PC-3 (cell line): ENCODE data around the gene LAMB2. TPM values are rescaled to one million over a fixed set of nuclear protein-coding genes. Genes with fewer than 3 reads are reported as not detected.

Source experiments
- ATAC-seq: fragments of 200-7000 bp; cut with Tn5 transposase; 2 replicates; pipeline ENCODE4 v1.9.1; 2020; ENCODE audit warnings: mild to moderate bottlenecking, moderate library complexity
- BruUV-seq: library from RNA; stranded (reverse); fragments of 400-500 nt; replicated peaks from 2 replicates; lab custom pipeline; 2021; lab: Mats Ljungman, UMichigan
- CTCF ChIA-PET: fragments of 300-600 bp; sonication (Branson Sonifier 250); formaldehyde crosslinking; loops from one replicate; lab custom pipeline; 2022; ENCODE audit warnings: antibody characterized with exemption; lab: Charles Lee
- POLR2A ChIA-PET: fragments of 300-600 bp; sonication (Branson Sonifier 250); formaldehyde crosslinking; loops from one replicate; lab custom pipeline; 2022; ENCODE audit warnings: antibody characterized with exemption; ENCODE audit not compliant: unreplicated experiment; lab: Charles Lee
- DNase-seq: peaks from one replicate; pipeline ENCODE4 v3.0.0-alpha.2; 2015
- H2AFZ ChIP-seq: fragments of 300-600 bp; sonication (generic); 2 replicates; pipeline ENCODE4 v1.6.0; 2016; ENCODE audit warnings: antibody characterized with exemption, low read length
- H3F3A ChIP-seq: fragments of 300-600 bp; sonication (generic); one replicate; pipeline ENCODE4 v1.6.0; 2017; ENCODE audit warnings: antibody characterized with exemption, low read length, control low read depth, mild to moderate bottlenecking; ENCODE audit not compliant: unreplicated experiment
- H3K27ac ChIP-seq: fragments of 300-600 bp; sonication (generic); 2 replicates; pipeline ENCODE4 v1.5.1; 2016; ENCODE audit warnings: mild to moderate bottlenecking, low read length
- H3K27me3 ChIP-seq: fragments of 300-600 bp; sonication (generic); 2 replicates; pipeline ENCODE4 v1.6.1; 2016; ENCODE audit warnings: low read length, mixed read lengths
- H3K36me3 ChIP-seq: fragments of 300-600 bp; sonication (generic); 2 replicates; pipeline ENCODE4 v1.6.1; 2016; ENCODE audit warnings: low read depth, mixed run types, low read length, mixed read lengths
- H3K4me1 ChIP-seq: fragments of 300-600 bp; sonication (generic); 2 replicates; pipeline ENCODE4 v1.5.1; 2016; ENCODE audit warnings: low read length; ENCODE audit not compliant: insufficient read depth
- H3K4me2 ChIP-seq: fragments of 300-600 bp; sonication (generic); 2 replicates; pipeline ENCODE4 v1.6.0; 2016; ENCODE audit warnings: low read length
- H3K4me3 ChIP-seq: fragments of 300-600 bp; sonication (generic); 2 replicates; pipeline ENCODE4 v1.5.1; 2016; ENCODE audit warnings: mild to moderate bottlenecking, low read length, mixed read lengths
- H3K79me2 ChIP-seq: fragments of 300-600 bp; sonication (generic); 2 replicates; pipeline ENCODE4 v1.6.1; 2017; ENCODE audit warnings: low read length, mixed read lengths
- H3K9ac ChIP-seq: fragments of 300-600 bp; sonication (generic); 2 replicates; pipeline ENCODE4 v1.6.0; 2016; ENCODE audit warnings: mild to moderate bottlenecking, low read length
- H3K9me2 ChIP-seq: fragments of 300-600 bp; sonication (generic); replicated peaks from 2 replicates; pipeline ENCODE4 v1.6.1; 2016; ENCODE audit warnings: mixed run types, low read length, mixed read lengths
- H3K9me3 ChIP-seq: fragments of 300-600 bp; sonication (generic); 2 replicates; pipeline ENCODE4 v1.6.1; 2016; ENCODE audit warnings: low read length, mixed read lengths
- H4K20me1 ChIP-seq: fragments of 300-600 bp; sonication (generic); 2 replicates; pipeline ENCODE4 v1.6.1; 2016; ENCODE audit warnings: low read length, mixed read lengths
- CTCF ChIP-seq: fragments of 300-600 bp; sonication (generic); conservative IDR thresholded peaks from 2 replicates; pipeline ENCODE4 v1.5.1; 2017; ENCODE audit warnings: antibody characterized with exemption, low read depth, mild to moderate bottlenecking, low read length
- EZH2 ChIP-seq: fragments of 300-600 bp; sonication (generic); IDR thresholded peaks from one replicate; pipeline ENCODE4 v1.6.1; 2017; ENCODE audit warnings: antibody characterized with exemption, mild to moderate bottlenecking, low read length; ENCODE audit not compliant: unreplicated experiment
- EZH2phosphoT487 ChIP-seq: fragments of 300-600 bp; sonication (generic); IDR thresholded peaks from 2 replicates; pipeline ENCODE4 v1.6.1; 2018; ENCODE audit warnings: mild to moderate bottlenecking, antibody characterized with exemption, low read length, borderline replicate concordance
- intact Hi-C: fragments of 100-400 bp; cut with micrococcal nuclease; formaldehyde crosslinking; loops from 2 replicates; pipeline ENCODE4 v1.9.0; 2023
- total RNA-seq: library from RNA; depleted of rRNA; stranded (reverse); fragments of >200 nt; gene quantifications from 2 replicates; pipeline ENCODE4 v1.2.3, GENCODE V29; 2014

LAMB2 gene
- total RNA-seq, 1 experiment from 2014 or later = 240 TPM

GRCh38 chr3:49174397-49174985, 41.6 kb upstream of the LAMB2 start:
- no peaks in the 10 kb centered on the region for H3K79me2 ChIP-seq
- H4K20me1 ChIP-seq = no peaks in the 10 kb centered on the region
- no peaks in the 10 kb centered on the region for H3K27me3 ChIP-seq
- H3K9me3 ChIP-seq = no peaks in the 10 kb centered on the region
- H3F3A ChIP-seq = no peaks in the 10 kb centered on the region
- peaks cover 13% of the 10 kb centered on the region; the same call in 1 of the 2 replicates for H3K4me1 ChIP-seq
- TF ChIP-seq CTCF (no peak), EZH2phosphoT487 (no peak), EZH2 (no peak)
- ChIA-PET POLR2A (no interaction called here), CTCF (no interaction called here)
- ATAC-seq (no peak), DNase-seq (no peak)
- no peak overlapping the region for H3K27ac ChIP-seq
- no peak overlapping the region for H3K4me2 ChIP-seq
- no peaks in the 10 kb centered on the region for H3K9me2 ChIP-seq
- no peak overlapping the region for H3K4me3 ChIP-seq
- no peak overlapping the region for H2AFZ ChIP-seq
- H3K9ac ChIP-seq = no peak overlapping the region
- no peaks in the 10 kb centered on the region for H3K36me3 ChIP-seq
- BruUV-seq = no TSS peak
- intact Hi-C loops = loop anchor here (5.0 kb wide), 1 partner anchor 168 kb away; the partner anchor contains the start of gene USP4

- Histone ChIP-seq H3K4me3 (no peak overlapping the region), H3K9me2 (no peaks in the 10 kb centered on the region), H4K20me1 (no peaks in the 10 kb centered on the region), H2AFZ (no peak overlapping the region), H3K36me3 (no peaks in the 10 kb centered on the region), H3K79me2 (no peaks in the 10 kb centered on the region), H3K9ac (no peak overlapping the region), H3F3A (no peaks in the 10 kb centered on the region), H3K4me1 (peaks cover 13% of the 10 kb centered on the region; the same call in 1 of the 2 replicates), H3K27me3 (no peaks in the 10 kb centered on the region), H3K27ac (no peak overlapping the region), H3K9me3 (no peaks in the 10 kb centered on the region), H3K4me2 (no peak overlapping the region)
- ChIA-PET POLR2A (interaction anchor here (0.5 kb wide), 2 partner anchors 177 to 238 kb away, joined by 4 to 31 read pairs; partner anchors contain the start of gene RHOA), CTCF (interaction anchor here (0.6 kb wide), 1 partner anchor 22 kb away, joined by 4 read pairs; no protein-coding TSS in a partner anchor)
- intact Hi-C loops = loop anchor here (5.0 kb wide), 1 partner anchor 169 kb away; the partner anchor contains the start of gene USP4
- ATAC-seq (no peak), DNase-seq (no peak)
- no TSS peak for BruUV-seq
- TF ChIP-seq CTCF (no peak), EZH2 (no peak), EZH2phosphoT487 (no peak)
Measured at GRCh38 chr3:49173792-49174170, 40.9 kb upstream of the LAMB2 start.

- TF ChIP-seq EZH2 (no peak), CTCF (no peak), EZH2phosphoT487 (no peak)
- Histone ChIP-seq H3K4me1 (peaks cover 13% of the 10 kb centered on the region; the same call in 1 of the 2 replicates), H3K4me2 (no peak overlapping the region), H2AFZ (no peak overlapping the region), H3K27ac (no peak overlapping the region), H3F3A (no peaks in the 10 kb centered on the region), H3K9ac (no peak overlapping the region), H3K9me2 (no peaks in the 10 kb centered on the region), H3K79me2 (no peaks in the 10 kb centered on the region), H3K4me3 (no peak overlapping the region), H4K20me1 (no peaks in the 10 kb centered on the region), H3K36me3 (no peaks in the 10 kb centered on the region), H3K9me3 (no peaks in the 10 kb centered on the region), H3K27me3 (no peaks in the 10 kb centered on the region)
- POLR2A ChIA-PET = interaction anchor here (0.5 kb wide), 3 partner anchors 178 to 297 kb away, joined by 4 to 31 read pairs (median 9); partner anchors contain the start of genes DAG1 and RHOA
- intact Hi-C loops = loop anchor here (5.0 kb wide), 1 partner anchor 169 kb away; the partner anchor contains the start of gene USP4
- CTCF ChIA-PET = interaction anchor here (0.6 kb wide), 1 partner anchor 23 kb away, joined by 4 read pairs; no protein-coding TSS in a partner anchor
- ATAC-seq = no peak
- no TSS peak for BruUV-seq
- no peak for DNase-seq
Measured at GRCh38 chr3:49173116-49173791, 40.4 kb upstream of the LAMB2 start.
